Kidney epithelial cell (primary cell): ENCODE data around the gene SFT2D2. TPM values are rescaled to one million over a fixed set of nuclear protein-coding genes. Genes with fewer than 3 reads are reported as not detected.

Source experiments
- DNase-seq: peaks from one replicate; pipeline ENCODE4 v3.0.0-alpha.2; 2010; ENCODE audit warnings: low read depth
- H3K27me3 ChIP-seq: 2 replicates; pipeline ENCODE4 v1.6.0; 2011; ENCODE audit warnings: low read length; ENCODE audit not compliant: control insufficient read depth, insufficient read depth
- H3K36me3 ChIP-seq: 2 replicates; pipeline ENCODE4 v1.5.1; 2011; ENCODE audit warnings: low read length; ENCODE audit not compliant: control insufficient read depth, insufficient read depth
- H3K4me3 ChIP-seq: 2 replicates; pipeline ENCODE4 v1.5.1; 2011; ENCODE audit warnings: low read depth, mild to moderate bottlenecking, control low read depth, low read length
- CTCF ChIP-seq: IDR thresholded peaks from 2 replicates; pipeline ENCODE4 v1.5.1; 2011; ENCODE audit warnings: mild to moderate bottlenecking, moderate library complexity, low read length, control low read depth, inconsistent platforms; ENCODE audit not compliant: insufficient read depth, poor library complexity, severe bottlenecking
- total RNA-seq: library from RNA; depleted of rRNA; stranded (reverse); fragments of >200 nt; gene quantifications from 2 replicates; pipeline ENCODE4 v1.2.3, GENCODE V29; 2015

The SFT2D2 gene
- total RNA-seq, 1 donor from 2014 or later = 42.1 TPM

GRCh38 chr1:168252204-168252733 is 26.5 kb downstream of the SFT2D2 start:
- H3K27me3 ChIP-seq = no peaks in the 10 kb centered on the region
- H3K4me3 ChIP-seq = no peak overlapping the region
- TF ChIP-seq CTCF = no peak
- no peaks in the 10 kb centered on the region for H3K36me3 ChIP-seq
- DNase-seq = no peak

- DNase-seq = no peak
- TF ChIP-seq CTCF = no peak
- Histone ChIP-seq H3K27me3 (no peaks in the 10 kb centered on the region), H3K36me3 (no peaks in the 10 kb centered on the region), H3K4me3 (no peak overlapping the region)
Measured at GRCh38 chr1:168256164-168256563, 30.4 kb downstream of the SFT2D2 start.

- H3K4me3 ChIP-seq = no peak overlapping the region
- H3K36me3 ChIP-seq = no peaks in the 10 kb centered on the region
- H3K27me3 ChIP-seq = no peaks in the 10 kb centered on the region
- no peak for DNase-seq
- TF ChIP-seq CTCF = no peak
Measured at GRCh38 chr1:168257397-168257796, 31.6 kb downstream of the SFT2D2 start.

GRCh38 chr1:168259567-168259966 is 33.8 kb downstream of the SFT2D2 start:
- DNase-seq = no peak
- H3K36me3 ChIP-seq = no peaks in the 10 kb centered on the region
- H3K27me3 ChIP-seq = no peaks in the 10 kb centered on the region
- no peak overlapping the region for H3K4me3 ChIP-seq
- no peak for TF ChIP-seq CTCF

GRCh38 chr1:168260393-168260792 is 34.6 kb downstream of the SFT2D2 start:
- Histone ChIP-seq H3K27me3 (no peaks in the 10 kb centered on the region), H3K36me3 (no peaks in the 10 kb centered on the region), H3K4me3 (no peak overlapping the region)
- DNase-seq = no peak
- TF ChIP-seq CTCF = no peak

- Histone ChIP-seq H3K27me3 (no peaks in the 10 kb centered on the region), H3K4me3 (no peak overlapping the region), H3K36me3 (no peaks in the 10 kb centered on the region)
- TF ChIP-seq CTCF = no peak
- DNase-seq = no peak
Measured at GRCh38 chr1:168261390-168261789, 35.6 kb downstream of the SFT2D2 start.
